RWPE1 (cell line): Measurements from ENCODE around the gene GPRC5B.

Experiments used
- CTCF ChIA-PET: fragments of 350-600 bp; sonication (Branson Sonifier 250); formaldehyde crosslinking; extraction: SDS; loops from one replicate; lab custom pipeline; 2021; lab: Yijun Ruan, JAX
- POLR2A ChIA-PET: fragments of 400-600 bp; formaldehyde crosslinking; extraction: SDS; loops from one replicate; lab custom pipeline; 2020; ENCODE audit warnings: antibody characterized with exemption; ENCODE audit not compliant: low non-redundant PET; lab: Yijun Ruan, JAX
- DNase-seq: peaks from one replicate; pipeline ENCODE4 v3.0.0; 2012; ENCODE audit warnings: low spot score
- H3K27ac ChIP-seq: fragments of 450-650 bp; 2 replicates; pipeline ENCODE4 v1.5.1; 2017
- TF ChIP-seq, protein P1 (sequence below): fragments of 450-650 bp; conservative IDR thresholded peaks from 2 replicates; pipeline ENCODE4 v1.5.1; 2017; ENCODE audit warnings: low read depth, mild to moderate bottlenecking

GPRC5B gene

DNA sequence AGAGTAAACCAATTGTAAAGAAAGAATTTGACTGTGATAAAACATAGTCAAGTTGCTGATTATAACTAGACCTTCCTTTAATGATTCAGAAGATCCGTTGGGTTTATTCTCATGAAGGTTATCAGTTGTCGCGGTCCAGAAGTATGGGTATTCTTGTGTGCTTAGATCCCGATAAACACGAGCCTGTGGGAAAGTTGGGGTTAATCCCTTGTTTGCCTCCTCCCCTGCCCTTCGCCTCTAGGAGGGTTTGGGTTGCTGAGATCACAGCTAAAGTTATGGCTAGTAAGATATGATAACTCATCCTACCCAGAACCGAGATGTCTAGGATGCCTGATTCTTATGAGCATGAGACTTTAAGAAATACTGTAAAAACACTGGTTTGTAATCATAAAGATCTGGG, 66.8 kb downstream of the GPRC5B start:
- DNase-seq: no peak
- ChIA-PET POLR2A (no interaction called here), CTCF (no interaction called here)
- H3K27ac ChIP-seq: no peak overlapping the region
- TF ChIP-seq, protein P1, sequence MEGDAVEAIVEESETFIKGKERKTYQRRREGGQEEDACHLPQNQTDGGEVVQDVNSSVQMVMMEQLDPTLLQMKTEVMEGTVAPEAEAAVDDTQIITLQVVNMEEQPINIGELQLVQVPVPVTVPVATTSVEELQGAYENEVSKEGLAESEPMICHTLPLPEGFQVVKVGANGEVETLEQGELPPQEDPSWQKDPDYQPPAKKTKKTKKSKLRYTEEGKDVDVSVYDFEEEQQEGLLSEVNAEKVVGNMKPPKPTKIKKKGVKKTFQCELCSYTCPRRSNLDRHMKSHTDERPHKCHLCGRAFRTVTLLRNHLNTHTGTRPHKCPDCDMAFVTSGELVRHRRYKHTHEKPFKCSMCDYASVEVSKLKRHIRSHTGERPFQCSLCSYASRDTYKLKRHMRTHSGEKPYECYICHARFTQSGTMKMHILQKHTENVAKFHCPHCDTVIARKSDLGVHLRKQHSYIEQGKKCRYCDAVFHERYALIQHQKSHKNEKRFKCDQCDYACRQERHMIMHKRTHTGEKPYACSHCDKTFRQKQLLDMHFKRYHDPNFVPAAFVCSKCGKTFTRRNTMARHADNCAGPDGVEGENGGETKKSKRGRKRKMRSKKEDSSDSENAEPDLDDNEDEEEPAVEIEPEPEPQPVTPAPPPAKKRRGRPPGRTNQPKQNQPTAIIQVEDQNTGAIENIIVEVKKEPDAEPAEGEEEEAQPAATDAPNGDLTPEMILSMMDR: no peak

DNA sequence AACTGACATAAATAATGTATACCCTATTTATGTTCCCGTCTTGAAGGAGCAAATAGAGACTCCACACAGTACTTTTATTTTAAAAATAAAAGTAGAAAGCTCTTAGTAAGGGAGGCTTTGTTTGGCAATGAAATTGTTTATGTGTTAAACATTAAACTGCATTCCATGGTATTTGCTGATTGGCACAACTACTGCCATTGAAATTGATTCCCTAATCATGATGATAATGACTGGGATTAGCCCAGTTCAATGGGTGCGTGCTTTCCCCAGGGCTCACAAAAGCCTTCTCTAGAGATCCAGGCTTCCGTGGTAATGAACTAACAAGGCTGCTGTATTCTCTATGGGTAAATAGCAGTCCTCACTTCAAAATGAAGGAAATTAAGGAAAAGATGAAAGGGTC, 67.5 kb downstream of the GPRC5B start:
- ChIA-PET CTCF (no interaction called here), POLR2A (no interaction called here)
- DNase-seq: no peak
- no peak overlapping the region for H3K27ac ChIP-seq
- TF ChIP-seq, protein P1: no peak

DNA sequence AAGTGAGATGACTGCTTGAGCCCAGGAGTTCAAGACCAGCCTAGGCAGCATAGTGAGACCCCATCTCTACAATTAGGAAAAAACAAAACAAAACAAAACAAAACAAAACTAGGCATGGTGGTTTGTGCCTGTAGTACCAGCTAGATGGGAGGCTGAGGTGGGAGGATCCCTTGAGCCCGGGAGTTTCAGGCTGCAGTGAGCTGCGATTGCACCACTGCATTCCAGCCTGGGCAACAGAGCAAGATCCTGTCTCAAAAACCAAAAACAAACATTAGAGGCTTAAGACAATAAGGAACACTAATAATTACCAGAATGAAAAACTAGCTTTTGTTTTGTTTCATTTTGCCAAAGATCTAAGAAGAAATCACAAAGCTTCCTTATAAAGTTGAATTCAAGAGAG, 69.2 kb downstream of the GPRC5B start:
- CTCF ChIA-PET: no interaction called here
- TF ChIP-seq, protein P1: no peak
- POLR2A ChIA-PET: no interaction called here
- H3K27ac ChIP-seq: no peak overlapping the region
- DNase-seq: no peak

DNA sequence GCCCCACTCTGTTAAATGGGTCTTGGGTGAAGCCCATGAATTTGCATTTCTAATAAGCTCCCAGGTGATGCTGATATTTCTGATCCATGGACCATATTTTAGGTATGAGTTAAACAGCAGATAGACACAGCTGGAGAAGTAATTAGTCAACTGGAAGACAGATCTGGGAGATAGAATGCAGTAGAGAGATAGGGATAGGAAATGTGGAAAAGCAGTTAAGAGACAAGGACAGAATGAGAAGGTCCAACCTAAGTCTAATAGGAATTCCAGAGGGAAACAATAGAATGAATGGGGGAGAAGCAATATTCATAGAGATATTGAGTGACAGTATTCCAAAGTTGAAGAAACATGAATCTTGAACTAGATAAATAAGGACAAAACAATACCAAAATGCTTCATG, 71.7 kb downstream of the GPRC5B start:
- no peak overlapping the region for H3K27ac ChIP-seq
- DNase-seq: no peak
- ChIA-PET CTCF (interaction anchor here (0.5 to 0.6 kb wide), 2 partner anchors 38 to 114 kb away, joined by 3 to 4 read pairs; no protein-coding TSS in a partner anchor), POLR2A (no interaction called here)
- TF ChIP-seq, protein P1: no peak

DNA sequence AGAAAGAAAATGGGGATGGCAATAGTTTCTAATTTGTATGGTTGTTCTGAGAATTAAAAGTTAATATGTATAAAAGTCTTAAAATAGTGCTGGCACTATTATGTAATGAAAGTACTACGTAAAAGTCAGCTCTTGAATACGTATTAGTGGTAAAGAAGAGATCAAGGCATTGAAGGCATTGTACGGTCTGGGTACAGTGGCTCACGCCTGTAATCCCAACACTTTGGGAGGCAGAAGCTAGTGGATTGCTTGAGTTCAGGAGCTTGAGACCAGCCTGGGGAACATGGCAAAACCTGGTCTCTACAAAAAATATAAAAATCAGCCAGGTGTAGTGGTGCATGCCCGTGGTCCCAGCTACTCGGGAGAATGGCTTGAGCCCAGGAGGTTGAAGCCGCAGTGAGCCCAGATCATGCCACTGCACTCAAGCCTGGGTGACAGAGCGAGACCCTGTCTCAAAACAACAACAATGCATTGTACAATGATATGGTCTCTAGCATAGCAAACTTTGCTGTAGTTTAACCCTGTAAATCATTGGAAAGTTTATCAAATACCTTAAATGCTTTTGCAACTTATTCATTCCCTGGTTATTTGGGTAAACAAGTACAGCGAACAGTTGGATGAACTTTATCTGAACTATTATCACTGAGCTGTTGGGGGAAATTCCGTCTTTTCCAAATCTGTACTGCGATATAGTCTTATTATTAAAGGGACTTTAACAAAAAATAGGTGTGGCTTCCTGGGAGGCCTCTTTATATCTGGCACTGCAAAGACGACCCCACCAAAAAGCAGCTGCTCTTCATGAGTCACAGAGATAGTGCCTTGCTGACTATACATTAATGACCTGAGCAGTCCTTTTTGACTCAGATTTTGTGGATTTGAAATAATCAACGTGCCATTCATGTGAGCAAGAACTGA, 73.6 kb downstream of the GPRC5B start:
- peak; percentile 40 for DNase-seq
- no peak overlapping the region for H3K27ac ChIP-seq
- ChIA-PET POLR2A (no interaction called here), CTCF (no interaction called here)
- TF ChIP-seq, protein P1: no peak

DNA sequence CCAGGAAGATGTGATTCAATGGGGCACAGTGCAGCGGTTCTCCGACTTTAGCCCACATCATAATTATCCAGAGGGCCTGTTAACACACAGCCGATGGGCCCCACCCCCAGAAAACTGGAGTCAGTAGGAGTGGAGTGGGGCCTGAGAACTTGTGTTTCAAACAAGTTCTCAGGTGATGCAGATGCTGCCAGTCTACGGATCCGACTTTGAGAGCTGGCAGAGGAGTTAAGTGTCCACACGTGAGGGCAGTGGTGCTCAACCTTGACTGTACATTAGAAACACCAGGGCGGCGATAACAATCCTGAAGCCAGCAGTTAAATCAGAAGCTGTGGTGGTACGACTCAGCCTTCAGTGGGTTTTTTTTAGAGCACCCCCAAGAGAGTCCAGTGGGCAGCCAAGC, 75.0 kb downstream of the GPRC5B start:
- TF ChIP-seq, protein P1: no peak
- CTCF ChIA-PET: interaction anchor here (0.7 kb wide), 1 partner anchor 65 kb away, joined by 3 read pairs; no protein-coding TSS in a partner anchor
- DNase-seq: no peak
- POLR2A ChIA-PET: no interaction called here
- no peak overlapping the region for H3K27ac ChIP-seq
